OCI-LY1 (cell line): ENCODE measurements around the gene TPCN2.
"Not testable (repeated sequence)": the region's sequence is repeated elsewhere in the genome, so short reads cannot be mapped to it uniquely, and the experiment has no call there.

Experiments
- CTCF ChIP-seq: fragments of 200-600 bp; sonication (generic), shearing (Covaris generic); IDR thresholded peaks from 2 replicates; pipeline ENCODE4 v1.5.1; 2017; ENCODE audit warnings: mild to moderate bottlenecking, antibody characterized with exemption, low read length, moderate library complexity, mixed read lengths
- EZH2 ChIP-seq: fragments of 200-600 bp; sonication (generic), shearing (Covaris generic); IDR thresholded peaks from 2 replicates; pipeline ENCODE4 v1.8.0; 2017; ENCODE audit warnings: borderline replicate concordance, mixed run types, mild to moderate bottlenecking, antibody characterized with exemption, low read length, moderate library complexity, mixed read lengths

- TF ChIP-seq CTCF, EZH2: not testable (repeated sequence)
Measured at GRCh38 chr11:68999748-69000355, 48.9 kb upstream of the TPCN2 start.
